ENCODE measurements around the gene MYO9B.
A peak's percentile ranks its signal among the peaks of the same experiment; 100 is the strongest.

The MYO9B gene

DNA sequence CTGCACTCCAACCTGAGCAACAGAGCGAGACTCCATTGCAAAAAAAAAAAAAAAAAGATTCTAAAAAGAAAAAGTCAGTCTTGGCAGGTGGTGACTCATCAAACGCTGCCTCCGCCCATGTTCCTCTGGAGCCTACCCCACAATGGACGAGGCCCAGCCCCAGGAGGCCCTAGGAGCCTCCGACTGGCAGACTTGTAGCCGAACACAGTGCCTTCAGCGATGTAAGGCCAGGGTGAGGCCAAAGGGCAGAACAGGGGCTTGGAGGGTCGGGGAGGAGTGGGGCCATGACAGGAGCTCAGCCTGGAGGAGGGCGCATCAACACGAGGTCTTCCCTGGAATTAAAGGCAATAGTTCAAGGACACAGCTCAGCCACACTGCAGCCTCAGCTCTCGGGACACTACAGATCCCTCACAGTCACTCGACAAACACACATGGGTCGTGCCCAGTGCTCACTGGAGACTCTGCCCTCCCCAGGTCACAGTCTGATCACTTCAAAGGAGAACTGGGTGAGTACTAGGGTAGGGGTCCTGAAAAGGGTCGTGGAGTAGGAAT, 144.7 kb downstream of the MYO9B start:
- H3K4me1 ChIP-seq (ENCODE audit: control insufficient read depth in 2 of 2, insufficient read depth in 2 of 2, low read length in 2 of 2) = peaks cover 7 to 8% of the 10 kb centered on the region in 2 donors
- no peak overlapping the region for H3K4me3 ChIP-seq (ENCODE audit: low read length in 2 of 2)
- H3K9ac ChIP-seq (ENCODE audit: low read depth in 1 of 2, low read length in 2 of 2) = no peak overlapping the region
- no peaks in the 10 kb centered on the region for H3K9me3 ChIP-seq (ENCODE audit: control insufficient read depth in 2 of 2, low read length in 2 of 2)
- H3K36me3 ChIP-seq (ENCODE audit: control insufficient read depth in 2 of 2, insufficient read depth in 2 of 2, low read length in 2 of 2) = peaks cover 6 to 17% of the 10 kb centered on the region in 2 donors
- no peaks in the 10 kb centered on the region for H3K27me3 ChIP-seq (ENCODE audit: control insufficient read depth in 2 of 2, insufficient read depth in 2 of 2, low read length in 2 of 2)
- no peak overlapping the region for H3K27ac ChIP-seq (ENCODE audit: low read depth in 2 of 2, low read length in 2 of 2)

DNA sequence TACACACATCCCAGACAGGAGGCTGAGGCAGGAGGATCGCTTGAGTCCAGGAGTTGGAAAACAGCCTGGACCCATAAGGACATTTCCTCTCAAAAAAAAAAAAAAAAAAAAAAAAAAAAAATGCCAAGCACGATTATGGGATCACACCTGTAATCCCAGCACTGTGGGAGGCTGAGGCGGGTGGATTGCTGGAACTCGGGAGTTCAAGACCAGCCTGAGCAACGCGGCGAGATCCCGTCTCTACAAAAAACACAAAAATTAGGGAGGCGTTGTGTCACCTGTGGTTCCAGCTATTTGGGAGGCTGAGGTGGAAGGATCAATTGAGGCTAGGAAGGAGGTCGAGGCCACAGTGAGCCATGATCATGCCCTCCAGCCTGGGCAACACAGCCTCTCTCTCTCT, 149.5 kb downstream of the MYO9B start:
- Histone ChIP-seq H3K4me3 (ENCODE audit: low read length in 2 of 2) (peak overlapping the region in 1 of 2 donors; percentile 88), H3K9me3 (ENCODE audit: control insufficient read depth in 2 of 2, low read length in 2 of 2) (no peaks in the 10 kb centered on the region), H3K36me3 (ENCODE audit: control insufficient read depth in 2 of 2, insufficient read depth in 2 of 2, low read length in 2 of 2) (peaks cover 6 to 11% of the 10 kb centered on the region in 2 donors), H3K27me3 (ENCODE audit: control insufficient read depth in 2 of 2, insufficient read depth in 2 of 2, low read length in 2 of 2) (no peaks in the 10 kb centered on the region), H3K9ac (ENCODE audit: low read depth in 1 of 2, low read length in 2 of 2) (no peak overlapping the region), H3K4me1 (ENCODE audit: control insufficient read depth in 2 of 2, insufficient read depth in 2 of 2, low read length in 2 of 2) (peaks cover 8 to 13% of the 10 kb centered on the region in 2 donors), H3K27ac (ENCODE audit: low read depth in 2 of 2, low read length in 2 of 2) (no peak overlapping the region)

DNA sequence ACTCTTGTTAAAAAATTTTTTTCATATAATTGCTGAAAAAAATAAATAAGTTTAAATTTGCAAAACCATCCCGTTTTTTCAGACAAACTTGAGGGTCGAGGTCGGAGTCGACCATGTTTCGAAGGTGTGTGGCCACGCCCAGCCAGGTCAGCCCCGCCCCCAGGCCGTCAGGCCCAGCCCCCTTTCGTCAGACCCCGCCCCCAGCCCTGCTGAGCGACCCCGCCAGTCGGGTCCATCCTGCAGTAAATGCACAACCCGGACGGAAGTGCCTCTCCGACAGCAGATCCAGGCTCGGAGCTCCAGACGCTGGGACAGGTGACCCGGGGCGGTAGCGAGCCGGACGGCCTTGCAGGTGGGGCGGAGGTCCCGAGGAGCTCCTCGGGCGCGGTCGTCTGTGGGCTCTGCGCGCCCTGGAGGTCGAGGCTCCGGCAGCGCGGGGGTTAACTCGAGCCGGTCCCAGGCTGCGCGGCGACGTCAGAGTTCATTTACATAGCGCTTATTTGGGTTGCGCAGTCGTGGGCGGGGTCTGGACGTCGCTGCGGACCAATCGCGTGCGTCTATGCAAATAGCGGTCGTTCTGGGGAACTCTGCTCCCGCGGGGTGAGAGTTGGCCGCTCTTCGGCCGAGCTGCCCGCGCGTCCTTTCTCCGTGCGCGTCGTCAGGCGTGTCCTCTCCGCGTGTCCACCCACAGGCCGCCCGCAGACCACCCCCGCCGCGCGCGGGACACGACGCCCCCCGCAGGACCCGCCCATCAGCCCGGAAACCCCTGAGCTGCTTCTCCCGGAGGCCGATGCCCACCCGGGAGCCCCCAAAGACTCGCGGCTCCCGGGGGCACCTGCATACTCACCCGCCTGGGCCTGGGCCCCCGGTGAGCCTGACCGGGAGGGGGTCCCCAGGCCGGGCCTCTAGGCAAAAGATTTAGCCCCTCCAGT, 150.7 kb downstream of the MYO9B start, which contains the start of gene OCEL1:
TSS of gene OCEL1 (plus strand) at position 225 of the 932 bp plus-strand sequence. CDS start at position 247, 22 bp downstream.
- Histone ChIP-seq H3K4me1 (ENCODE audit: control insufficient read depth in 2 of 2, insufficient read depth in 2 of 2, low read length in 2 of 2) (peaks cover 8 to 9% of the 10 kb centered on the region in 2 donors), H3K36me3 (ENCODE audit: control insufficient read depth in 2 of 2, insufficient read depth in 2 of 2, low read length in 2 of 2) (peaks cover 11 to 20% of the 10 kb centered on the region in 2 donors), H3K27ac (ENCODE audit: low read depth in 2 of 2, low read length in 2 of 2) (peak within 1 kb of the TSS; percentile 92 to 99), H3K9ac (ENCODE audit: low read depth in 1 of 2, low read length in 2 of 2) (peak within 1 kb of the TSS; percentile 71 to 85), H3K4me3 (ENCODE audit: low read length in 2 of 2) (peak within 1 kb of the TSS; percentile 85 to 88), H3K9me3 (ENCODE audit: control insufficient read depth in 2 of 2, low read length in 2 of 2) (no peaks in the 10 kb centered on the region), H3K27me3 (ENCODE audit: control insufficient read depth in 2 of 2, insufficient read depth in 2 of 2, low read length in 2 of 2) (no peaks in the 10 kb centered on the region)

- Histone ChIP-seq H3K9ac (ENCODE audit: low read depth in 1 of 2, low read length in 2 of 2) (no peak overlapping the region), H3K4me3 (ENCODE audit: low read length in 2 of 2) (no peak overlapping the region), H3K4me1 (ENCODE audit: control insufficient read depth in 2 of 2, insufficient read depth in 2 of 2, low read length in 2 of 2) (peaks cover 8 to 9% of the 10 kb centered on the region in 2 donors), H3K9me3 (ENCODE audit: control insufficient read depth in 2 of 2, low read length in 2 of 2) (no peaks in the 10 kb centered on the region), H3K27me3 (ENCODE audit: control insufficient read depth in 2 of 2, insufficient read depth in 2 of 2, low read length in 2 of 2) (no peaks in the 10 kb centered on the region), H3K27ac (ENCODE audit: low read depth in 2 of 2, low read length in 2 of 2) (no peak overlapping the region), H3K36me3 (ENCODE audit: control insufficient read depth in 2 of 2, insufficient read depth in 2 of 2, low read length in 2 of 2) (peaks cover 24 to 32% of the 10 kb centered on the region in 2 donors)
These were observed 152.3 kb downstream of the MYO9B start for GRCh38 chr19:17227798-17228367.

DNA sequence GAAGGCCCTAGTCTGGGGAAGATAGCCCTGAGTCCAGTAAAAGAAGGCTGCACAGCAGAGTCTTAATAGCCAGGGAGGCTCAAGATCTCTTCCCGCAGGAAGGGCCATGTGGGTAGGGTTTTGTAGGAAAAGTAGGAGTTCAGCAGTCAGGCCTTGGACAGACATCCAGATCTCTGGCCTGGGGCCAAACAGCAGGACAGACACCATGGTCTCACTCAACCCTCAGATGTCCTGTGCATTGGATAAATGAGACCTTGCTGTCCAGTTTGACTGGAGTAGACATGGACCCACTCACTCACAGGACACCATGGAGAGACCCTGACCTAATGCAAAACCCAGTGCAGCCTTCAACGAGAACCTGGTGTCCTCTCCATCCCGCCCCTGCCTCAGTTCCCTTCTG, 154.3 kb downstream of the MYO9B start:
- H3K36me3 ChIP-seq (ENCODE audit: control insufficient read depth in 2 of 2, insufficient read depth in 2 of 2, low read length in 2 of 2) = peaks cover 28 to 38% of the 10 kb centered on the region in 2 donors
- no peak overlapping the region for H3K4me3 ChIP-seq (ENCODE audit: low read length in 2 of 2)
- no peaks in the 10 kb centered on the region for H3K9me3 ChIP-seq (ENCODE audit: control insufficient read depth in 2 of 2, low read length in 2 of 2)
- no peak overlapping the region for H3K9ac ChIP-seq (ENCODE audit: low read depth in 1 of 2, low read length in 2 of 2)
- peaks cover 9 to 10% of the 10 kb centered on the region in 2 donors for H3K4me1 ChIP-seq (ENCODE audit: control insufficient read depth in 2 of 2, insufficient read depth in 2 of 2, low read length in 2 of 2)
- no peak overlapping the region for H3K27ac ChIP-seq (ENCODE audit: low read depth in 2 of 2, low read length in 2 of 2)
- H3K27me3 ChIP-seq (ENCODE audit: control insufficient read depth in 2 of 2, insufficient read depth in 2 of 2, low read length in 2 of 2) = no peaks in the 10 kb centered on the region

- Histone ChIP-seq H3K4me1 (ENCODE audit: control insufficient read depth in 2 of 2, insufficient read depth in 2 of 2, low read length in 2 of 2) (peaks cover 18 to 21% of the 10 kb centered on the region in 2 donors), H3K9ac (ENCODE audit: low read depth in 1 of 2, low read length in 2 of 2) (no peak overlapping the region), H3K4me3 (ENCODE audit: low read length in 2 of 2) (no peak overlapping the region), H3K9me3 (ENCODE audit: control insufficient read depth in 2 of 2, low read length in 2 of 2) (no peaks in the 10 kb centered on the region), H3K36me3 (ENCODE audit: control insufficient read depth in 2 of 2, insufficient read depth in 2 of 2, low read length in 2 of 2) (peaks cover 28 to 39% of the 10 kb centered on the region in 2 donors), H3K27me3 (ENCODE audit: control insufficient read depth in 2 of 2, insufficient read depth in 2 of 2, low read length in 2 of 2) (no peaks in the 10 kb centered on the region), H3K27ac (ENCODE audit: low read depth in 2 of 2, low read length in 2 of 2) (no peak overlapping the region)
These were observed 156.7 kb downstream of the MYO9B start for GRCh38 chr19:17232258-17232657.

DNA sequence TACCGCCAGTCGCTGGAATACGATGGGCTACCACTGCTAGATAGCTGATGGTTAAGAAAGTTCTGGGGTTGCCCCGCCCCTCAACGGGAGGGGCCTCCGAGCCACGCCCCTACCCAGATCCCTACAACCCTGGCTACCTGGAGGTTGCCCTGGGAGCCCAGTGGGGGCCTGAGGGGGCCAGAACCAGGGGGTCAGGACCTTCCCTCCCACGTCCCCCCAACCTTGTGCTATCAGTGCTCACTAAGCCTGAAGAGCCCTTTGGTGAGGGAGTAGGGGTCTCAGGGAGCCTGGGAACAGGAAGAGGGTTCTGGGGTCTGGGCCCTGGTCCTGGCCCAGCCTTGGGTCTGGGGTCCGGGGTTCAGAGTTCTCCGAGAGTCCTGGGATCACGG, 159.3 kb downstream of the MYO9B start:
- Histone ChIP-seq H3K9ac (ENCODE audit: low read depth in 1 of 2, low read length in 2 of 2) (peak overlapping the region in 1 of 2 donors; percentile 27), H3K4me1 (ENCODE audit: control insufficient read depth in 2 of 2, insufficient read depth in 2 of 2, low read length in 2 of 2) (peaks cover 22 to 29% of the 10 kb centered on the region in 2 donors), H3K9me3 (ENCODE audit: control insufficient read depth in 2 of 2, low read length in 2 of 2) (no peaks in the 10 kb centered on the region), H3K27me3 (ENCODE audit: control insufficient read depth in 2 of 2, insufficient read depth in 2 of 2, low read length in 2 of 2) (no peaks in the 10 kb centered on the region), H3K36me3 (ENCODE audit: control insufficient read depth in 2 of 2, insufficient read depth in 2 of 2, low read length in 2 of 2) (peaks cover 36 to 41% of the 10 kb centered on the region in 2 donors), H3K27ac (ENCODE audit: low read depth in 2 of 2, low read length in 2 of 2) (peak overlapping the region; percentile 68 to 75), H3K4me3 (ENCODE audit: low read length in 2 of 2) (peak overlapping the region; percentile 60 to 63)

DNA sequence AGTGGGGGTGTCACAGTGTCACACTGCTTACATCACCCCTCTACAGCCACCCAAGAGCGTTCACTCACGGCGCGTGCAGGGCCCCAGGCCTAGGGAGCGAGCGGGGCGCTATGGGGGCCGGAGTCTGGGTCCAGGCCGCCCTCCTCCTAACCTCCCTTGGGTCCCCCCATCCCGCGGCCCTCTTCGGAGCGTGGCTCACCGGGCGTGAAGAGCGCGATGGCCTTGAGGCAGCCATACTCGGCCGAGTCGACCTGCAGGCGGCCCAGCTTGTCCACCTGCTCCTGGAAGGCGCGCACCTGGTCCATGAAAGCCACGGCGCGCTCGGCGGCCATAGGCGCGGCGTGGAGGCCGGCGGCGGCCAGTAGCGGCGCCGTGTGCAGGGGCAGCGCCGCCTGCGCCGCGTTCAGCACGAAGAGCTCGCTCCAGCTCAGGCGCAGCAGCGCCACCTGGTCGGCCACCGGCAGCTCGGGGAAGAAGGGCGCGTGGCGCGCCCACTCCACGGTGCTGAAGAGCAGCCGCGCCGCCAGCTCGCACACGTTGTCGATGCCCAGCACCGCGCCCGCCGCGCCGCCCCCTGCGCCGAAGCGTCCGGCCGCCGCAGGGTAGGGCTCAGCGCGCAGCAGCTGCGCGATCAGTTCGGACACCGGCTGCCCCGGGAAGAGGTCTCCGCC, 159.9 kb downstream of the MYO9B start:
- Histone ChIP-seq H3K4me3 (ENCODE audit: low read length in 2 of 2) (peak overlapping the region; percentile 60 to 63), H3K27me3 (ENCODE audit: control insufficient read depth in 2 of 2, insufficient read depth in 2 of 2, low read length in 2 of 2) (no peaks in the 10 kb centered on the region), H3K4me1 (ENCODE audit: control insufficient read depth in 2 of 2, insufficient read depth in 2 of 2, low read length in 2 of 2) (peaks cover 23 to 34% of the 10 kb centered on the region in 2 donors), H3K36me3 (ENCODE audit: control insufficient read depth in 2 of 2, insufficient read depth in 2 of 2, low read length in 2 of 2) (peaks cover 37 to 42% of the 10 kb centered on the region in 2 donors), H3K9me3 (ENCODE audit: control insufficient read depth in 2 of 2, low read length in 2 of 2) (no peaks in the 10 kb centered on the region), H3K9ac (ENCODE audit: low read depth in 1 of 2, low read length in 2 of 2) (peak overlapping the region in 1 of 2 donors; percentile 27), H3K27ac (ENCODE audit: low read depth in 2 of 2, low read length in 2 of 2) (peak overlapping the region; percentile 68 to 75)

DNA sequence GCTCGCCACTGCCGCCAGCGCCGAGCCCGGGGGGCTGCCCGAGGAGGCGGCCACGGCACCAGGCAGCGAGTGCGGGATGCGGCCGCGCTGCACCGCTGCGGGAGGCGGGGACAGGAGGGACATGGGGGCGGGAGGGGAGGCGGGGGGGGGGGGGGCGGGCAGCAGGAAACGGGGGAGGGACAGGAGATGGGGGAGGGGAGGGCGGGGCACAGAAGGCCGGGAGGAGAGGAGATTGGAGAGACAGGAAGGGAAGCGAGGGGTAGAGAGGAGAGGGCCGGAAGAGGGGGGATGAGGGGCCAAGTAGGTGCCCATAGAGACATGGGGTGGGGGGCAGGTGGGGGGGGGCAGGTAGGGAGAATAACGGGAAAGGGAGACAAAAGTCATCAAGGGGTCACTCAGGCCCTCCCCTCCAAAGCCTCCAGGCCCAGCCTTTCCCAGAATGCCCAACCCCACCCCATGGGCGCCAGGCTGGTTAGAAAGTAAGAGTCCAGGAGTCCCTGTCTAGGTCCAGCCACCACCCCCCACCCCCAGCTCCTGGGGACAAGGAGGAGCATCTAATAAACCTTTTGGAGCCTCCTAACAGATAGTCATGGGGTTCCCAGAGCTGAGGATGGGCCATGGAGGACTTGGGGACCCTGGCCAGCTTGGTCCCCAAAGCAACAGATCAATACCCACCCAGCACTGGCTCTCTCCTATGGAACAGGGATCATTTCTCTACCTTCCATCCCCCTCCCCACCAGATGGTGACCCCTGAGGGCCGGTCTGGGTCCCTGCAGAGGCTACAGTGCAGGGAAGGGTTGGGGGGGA, 160.6 kb downstream of the MYO9B start:
- Histone ChIP-seq H3K4me3 (ENCODE audit: low read length in 2 of 2) (peak overlapping the region; percentile 60 to 63), H3K36me3 (ENCODE audit: control insufficient read depth in 2 of 2, insufficient read depth in 2 of 2, low read length in 2 of 2) (peaks cover 36% of the 10 kb centered on the region in 2 donors), H3K9ac (ENCODE audit: low read depth in 1 of 2, low read length in 2 of 2) (peak overlapping the region in 1 of 2 donors; percentile 27), H3K27ac (ENCODE audit: low read depth in 2 of 2, low read length in 2 of 2) (peak overlapping the region; percentile 68 to 75), H3K27me3 (ENCODE audit: control insufficient read depth in 2 of 2, insufficient read depth in 2 of 2, low read length in 2 of 2) (no peaks in the 10 kb centered on the region), H3K9me3 (ENCODE audit: control insufficient read depth in 2 of 2, low read length in 2 of 2) (no peaks in the 10 kb centered on the region), H3K4me1 (ENCODE audit: control insufficient read depth in 2 of 2, insufficient read depth in 2 of 2, low read length in 2 of 2) (peaks cover 30 to 42% of the 10 kb centered on the region in 2 donors)
